ENCODE data around the gene CST6. TPM values are rescaled to one million over a fixed set of nuclear protein-coding genes. Genes with fewer than 3 reads are reported as not detected.

Gene CST6
- total RNA-seq, 1 experiment from 2014 or later: not detected

DNA sequence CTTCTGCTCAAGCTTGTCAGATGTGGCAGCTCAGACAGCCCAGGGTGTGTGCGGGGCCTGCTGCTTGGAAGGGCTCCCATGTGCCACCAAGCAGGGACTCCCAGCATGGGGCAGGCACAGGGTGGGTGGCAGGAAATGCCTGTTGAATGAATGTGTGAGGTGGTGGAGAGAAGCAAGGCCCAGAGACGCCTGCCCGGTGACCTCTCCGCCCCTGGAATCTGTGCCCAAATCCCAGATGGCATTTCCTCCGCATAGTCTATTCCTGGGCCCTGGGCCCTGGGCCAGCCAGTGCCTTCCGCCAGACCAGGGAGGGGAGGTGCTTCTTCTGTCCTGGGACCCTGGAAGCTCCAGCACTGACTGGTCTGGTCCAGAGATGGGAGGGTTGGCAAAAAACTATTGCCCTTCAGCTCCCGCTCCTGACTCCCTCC is 3.7 kb downstream of the CST6 start:
- ChIA-PET CTCF (interaction anchor here (0.8 kb wide), 1 partner anchor 136 kb away, joined by 3 read pairs; no protein-coding TSS in a partner anchor), POLR2A (no interaction called here)
- H3K4me1 Mint-ChIP-seq (ENCODE audit: insufficient read depth, unreplicated experiment): peaks cover 11% of the 10 kb centered on the region
- DNase-seq (ENCODE audit: unreplicated experiment): peak; percentile 56
- TF ChIP-seq, protein P1, sequence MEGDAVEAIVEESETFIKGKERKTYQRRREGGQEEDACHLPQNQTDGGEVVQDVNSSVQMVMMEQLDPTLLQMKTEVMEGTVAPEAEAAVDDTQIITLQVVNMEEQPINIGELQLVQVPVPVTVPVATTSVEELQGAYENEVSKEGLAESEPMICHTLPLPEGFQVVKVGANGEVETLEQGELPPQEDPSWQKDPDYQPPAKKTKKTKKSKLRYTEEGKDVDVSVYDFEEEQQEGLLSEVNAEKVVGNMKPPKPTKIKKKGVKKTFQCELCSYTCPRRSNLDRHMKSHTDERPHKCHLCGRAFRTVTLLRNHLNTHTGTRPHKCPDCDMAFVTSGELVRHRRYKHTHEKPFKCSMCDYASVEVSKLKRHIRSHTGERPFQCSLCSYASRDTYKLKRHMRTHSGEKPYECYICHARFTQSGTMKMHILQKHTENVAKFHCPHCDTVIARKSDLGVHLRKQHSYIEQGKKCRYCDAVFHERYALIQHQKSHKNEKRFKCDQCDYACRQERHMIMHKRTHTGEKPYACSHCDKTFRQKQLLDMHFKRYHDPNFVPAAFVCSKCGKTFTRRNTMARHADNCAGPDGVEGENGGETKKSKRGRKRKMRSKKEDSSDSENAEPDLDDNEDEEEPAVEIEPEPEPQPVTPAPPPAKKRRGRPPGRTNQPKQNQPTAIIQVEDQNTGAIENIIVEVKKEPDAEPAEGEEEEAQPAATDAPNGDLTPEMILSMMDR (IDR thresholded peaks at IDR 0.05; ENCODE audit: unreplicated experiment): no peak
- no TSS peak for BruUV-seq (replicated peaks)
- no peak overlapping the region for H3K4me3 Mint-ChIP-seq (ENCODE audit: unreplicated experiment)
- H3K36me3 Mint-ChIP-seq (ENCODE audit: insufficient read depth, unreplicated experiment): no peaks in the 10 kb centered on the region
- peak overlapping the region; percentile 70 for H3K27ac Mint-ChIP-seq (ENCODE audit: low read depth, unreplicated experiment)
- intact Hi-C loops (cut with micrococcal nuclease): no loop called here
- no peaks in the 10 kb centered on the region for H3K27me3 Mint-ChIP-seq (ENCODE audit: insufficient read depth, unreplicated experiment)
- H3K9me3 Mint-ChIP-seq (ENCODE audit: unreplicated experiment): no peaks in the 10 kb centered on the region

DNA sequence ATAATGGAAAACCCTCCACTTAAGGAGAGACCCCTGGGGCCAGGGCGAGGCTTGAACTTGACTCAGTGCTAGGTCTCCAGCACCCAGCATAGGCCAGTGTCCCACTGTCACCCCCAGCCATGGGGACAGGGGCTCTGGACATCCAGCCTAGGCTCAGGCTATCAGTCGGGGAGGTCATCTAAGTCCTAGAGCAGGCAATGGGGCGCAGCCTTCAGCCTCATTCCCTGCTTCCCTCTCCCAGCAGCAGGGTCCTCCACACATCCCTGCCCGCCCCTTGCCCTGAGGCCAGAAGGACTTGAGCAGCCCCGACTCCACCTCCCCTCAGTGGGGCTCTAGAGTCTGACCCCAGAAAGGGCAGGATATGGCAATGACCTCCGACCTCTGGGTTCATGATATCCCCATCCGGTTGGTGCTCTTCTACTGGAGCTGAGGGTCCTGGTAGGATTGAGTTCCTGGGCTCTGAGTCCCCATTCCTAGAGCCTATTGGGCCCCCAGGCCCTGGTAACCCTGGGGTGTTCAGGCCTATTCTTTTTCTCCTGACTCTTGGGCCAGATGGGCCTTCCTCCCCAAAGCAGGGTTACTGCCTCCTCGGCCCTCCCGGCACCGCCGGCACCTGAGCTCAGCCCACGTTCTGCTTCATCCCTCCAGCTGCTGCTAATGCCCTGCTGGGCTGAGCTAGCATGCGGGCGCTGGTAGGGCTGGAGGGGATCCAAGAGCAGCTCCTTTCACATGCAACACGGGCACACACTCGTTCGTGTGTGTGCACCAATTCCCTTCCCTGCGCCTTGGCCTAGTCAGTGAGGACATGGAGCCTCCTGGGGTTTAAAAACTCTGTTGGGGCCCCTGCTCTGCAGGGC is 4.4 kb downstream of the CST6 start:
- intact Hi-C loops (cut with micrococcal nuclease): no loop called here
- H3K9me3 Mint-ChIP-seq (ENCODE audit: unreplicated experiment): no peaks in the 10 kb centered on the region
- no peak for DNase-seq (ENCODE audit: unreplicated experiment)
- no peaks in the 10 kb centered on the region for H3K27me3 Mint-ChIP-seq (ENCODE audit: insufficient read depth, unreplicated experiment)
- ChIA-PET CTCF (interaction anchor here (0.6 kb wide), 1 partner anchor 11 kb away, joined by 3 read pairs; no protein-coding TSS in a partner anchor), POLR2A (no interaction called here)
- TF ChIP-seq, protein P1 (IDR thresholded peaks at IDR 0.05; ENCODE audit: unreplicated experiment): no peak
- H3K27ac Mint-ChIP-seq (ENCODE audit: low read depth, unreplicated experiment): no peak overlapping the region
- H3K4me3 Mint-ChIP-seq (ENCODE audit: unreplicated experiment): no peak overlapping the region
- no peaks in the 10 kb centered on the region for H3K36me3 Mint-ChIP-seq (ENCODE audit: insufficient read depth, unreplicated experiment)
- peaks cover 11% of the 10 kb centered on the region for H3K4me1 Mint-ChIP-seq (ENCODE audit: insufficient read depth, unreplicated experiment)
- no TSS peak for BruUV-seq (replicated peaks)

DNA sequence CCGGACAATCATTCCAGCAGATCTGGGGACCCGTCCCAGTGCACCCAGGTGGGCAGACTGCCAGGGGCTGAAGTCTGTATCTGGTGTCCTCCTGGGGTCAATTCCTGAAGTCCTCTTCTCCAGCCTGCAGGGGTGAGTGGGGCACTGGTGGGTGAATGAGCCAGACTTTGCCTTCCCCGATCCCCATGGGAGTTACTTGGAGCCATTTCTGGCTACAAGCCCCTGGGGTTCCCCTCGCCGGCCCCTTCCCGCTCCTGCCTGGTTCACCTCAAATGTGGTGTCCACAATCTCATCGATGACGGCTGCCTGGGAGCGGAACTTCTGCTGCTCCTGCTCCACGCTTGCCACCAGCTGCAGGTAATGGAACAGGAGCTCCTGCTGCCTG is 5.0 kb downstream of the CST6 start:
- Mint-ChIP-seq H3K4me3 (ENCODE audit: unreplicated experiment) (no peak overlapping the region), H3K27ac (ENCODE audit: low read depth, unreplicated experiment) (no peak overlapping the region)
- CTCF ChIA-PET: interaction anchor here (0.6 to 2.2 kb wide), 2 partner anchors 11 to 29 kb away, joined by 3 to 4 read pairs; no protein-coding TSS in a partner anchor

DNA sequence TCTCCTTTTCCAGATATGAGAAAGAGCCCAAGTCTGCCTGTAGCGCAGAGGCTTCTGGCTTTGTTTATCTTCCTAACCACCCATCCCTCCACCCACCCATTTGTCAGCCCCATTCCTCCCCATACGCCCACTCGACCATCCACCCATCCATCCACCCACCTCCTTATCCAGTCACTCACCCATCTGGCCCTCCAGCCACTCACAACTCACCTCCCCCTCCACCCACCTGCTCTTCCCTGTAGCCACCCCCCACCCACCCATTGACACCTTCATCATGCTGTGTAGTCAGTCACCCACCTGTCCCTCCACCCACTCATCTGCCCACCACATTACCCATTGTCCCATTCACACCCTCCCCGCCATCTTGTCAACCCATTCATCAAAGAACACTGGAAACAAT is 5.5 kb downstream of the CST6 start:
- no peak for DNase-seq (ENCODE audit: unreplicated experiment)
- ChIA-PET POLR2A (interaction anchor here (1.6 kb wide), 1 partner anchor 15 kb away, joined by 7 read pairs; the partner anchor contains the start of genes BANF1 and EIF1AD), CTCF (interaction anchor here (0.5 to 2.2 kb wide), 4 partner anchors 28 to 38 kb away, joined by 3 to 4 read pairs (median 4); no protein-coding TSS in a partner anchor)
- TF ChIP-seq, protein P1 (IDR thresholded peaks at IDR 0.05; ENCODE audit: unreplicated experiment): no peak
- no peaks in the 10 kb centered on the region for H3K36me3 Mint-ChIP-seq (ENCODE audit: insufficient read depth, unreplicated experiment)
- H3K27me3 Mint-ChIP-seq (ENCODE audit: insufficient read depth, unreplicated experiment): no peaks in the 10 kb centered on the region
- intact Hi-C loops (cut with micrococcal nuclease): no loop called here
- H3K27ac Mint-ChIP-seq (ENCODE audit: low read depth, unreplicated experiment): no peak overlapping the region
- peaks cover 12% of the 10 kb centered on the region for H3K4me1 Mint-ChIP-seq (ENCODE audit: insufficient read depth, unreplicated experiment)
- no peak overlapping the region for H3K4me3 Mint-ChIP-seq (ENCODE audit: unreplicated experiment)
- no TSS peak for BruUV-seq (replicated peaks)
- no peaks in the 10 kb centered on the region for H3K9me3 Mint-ChIP-seq (ENCODE audit: unreplicated experiment)

More for the DNA sequence above, 5.0 kb downstream of the CST6 start:
- TF ChIP-seq, protein P1 (IDR thresholded peaks at IDR 0.05; ENCODE audit: unreplicated experiment): no peak
- H3K9me3 Mint-ChIP-seq (ENCODE audit: unreplicated experiment): no peaks in the 10 kb centered on the region
- no peaks in the 10 kb centered on the region for H3K36me3 Mint-ChIP-seq (ENCODE audit: insufficient read depth, unreplicated experiment)
- no peaks in the 10 kb centered on the region for H3K27me3 Mint-ChIP-seq (ENCODE audit: insufficient read depth, unreplicated experiment)
- no TSS peak for BruUV-seq (replicated peaks)
- intact Hi-C loops (cut with micrococcal nuclease): no loop called here
- DNase-seq (ENCODE audit: unreplicated experiment): no peak
- peaks cover 11% of the 10 kb centered on the region for H3K4me1 Mint-ChIP-seq (ENCODE audit: insufficient read depth, unreplicated experiment)
- POLR2A ChIA-PET: interaction anchor here (1.6 kb wide), 1 partner anchor 15 kb away, joined by 7 read pairs; the partner anchor contains the start of genes BANF1 and EIF1AD
